Stomach (tissue), 9 donors: ENCODE measurements around the gene GADD45A. TPM values are rescaled to one million over a fixed set of nuclear protein-coding genes. Genes with fewer than 3 reads are reported as not detected.
A peak's percentile ranks its signal among the peaks of the same experiment; 100 is the strongest.
"Not testable (repeated sequence)": the region's sequence is repeated elsewhere in the genome, so short reads cannot be mapped to it uniquely, and the experiment has no call there.

Experiments used
- DNase-seq, 2 donors: peaks; one replicate each; pipeline versions ENCODE4 v3.0.0 to v3.0.0-alpha.2; 2013 to 2019
- H3K27ac ChIP-seq, 5 donors: fragments of 200-600 bp in 4 of 5; sonication (generic) in 4 of 5; one replicate each; pipeline ENCODE4 v1.5.1; 2013 to 2019; ENCODE audit warnings: mild to moderate bottlenecking in 1 of 5, moderate library complexity in 1 of 5
- H3K27me3 ChIP-seq, 3 donors: fragments of 200-600 bp; sonication (generic); one replicate each; pipeline ENCODE4 v1.5.1; 2017 to 2019; ENCODE audit warnings: mixed run types in 1 of 3
- H3K36me3 ChIP-seq, 4 donors: fragments of 200-600 bp; sonication (generic); 1 replicate in 3 of 4; 2 replicates in 1 of 4; pipeline ENCODE4 v1.5.1; 2016 to 2019
- H3K4me1 ChIP-seq, 4 donors: fragments of 200-600 bp; sonication (generic); one replicate each; pipeline ENCODE4 v1.5.1; 2016 to 2019
- H3K4me3 ChIP-seq, 4 donors: fragments of 200-600 bp; sonication (generic) in 3 of 4; one replicate each; pipeline ENCODE4 v1.5.1; 2016 to 2019; ENCODE audit warnings: mild to moderate bottlenecking in 1 of 4
- H3K9me3 ChIP-seq, 4 donors: fragments of 200-600 bp; sonication (generic); one replicate each; pipeline ENCODE4 v1.5.1; 2016 to 2019
- CTCF ChIP-seq, 7 experiments: fragments of 450-650 bp in 4 of 7; fragments of 200-600 bp in 3 of 7; sonication (generic) in 3 of 7; IDR thresholded peaks; one replicate each; pipeline ENCODE4 v1.5.1; 2016 to 2019; ENCODE audit warnings: antibody characterized with exemption in 7 of 7, control low read depth in 2 of 7, mild to moderate bottlenecking in 1 of 7
- EP300 ChIP-seq: sonication (generic); formaldehyde crosslinking; IDR thresholded peaks from one replicate; pipeline ENCODE4 v1.6.1; 2017; ENCODE audit warnings: antibody characterized with exemption
- POLR2A ChIP-seq, 4 donors: fragments of 450-650 bp; IDR thresholded peaks; one replicate each; pipeline ENCODE4 v1.6.1; 2016; ENCODE audit warnings: antibody characterized with exemption in 4 of 4, control low read depth in 2 of 4, mild to moderate bottlenecking in 1 of 4, moderate library complexity in 1 of 4
- POLR2AphosphoS5 ChIP-seq, 3 donors: sonication (generic); formaldehyde crosslinking; IDR thresholded peaks; one replicate each; pipeline ENCODE4 v1.6.1; 2016; ENCODE audit warnings: antibody characterized with exemption in 3 of 3
- WGBS, 5 donors: extraction: QIAGEN DNeasy Blood & Tissue Kit in 3 of 5; methylation state at CpG; one replicate each; pipeline versions ENCODE4 v1.1.5 to v1.1.7; 2013 to 2018; 5-methylcytosine and 5-hydroxymethylcytosine counted together
- intact Hi-C: fragments of 100-400 bp; cut with DNase I; formaldehyde crosslinking; loops from one replicate; pipeline ENCODE4 v1.15.1; 2023; ENCODE audit warnings: low total_unique reads
- polyA plus RNA-seq, 3 donors: library from polyadenylated mRNA; stranded (reverse); fragments of 200-250 nt; gene quantifications; one replicate each; pipeline ENCODE4 v1.2.3, GENCODE V29; 2013
- total RNA-seq, 5 donors: library from RNA; depleted of rRNA; stranded (reverse); fragments of >200 nt; gene quantifications; one replicate each; pipeline versions ENCODE4 v1.1.0 to v1.2.3, GENCODE V29; 2014 to 2016
- donor health status: healthy with polysubstance abuse.
- donor health status: Bipolar disorder and iron deficiency.
- donor health status: healthy.

The GADD45A gene
- total and polyA plus RNA-seq, 8 donors = 4.7 to 84.8 (median 38.4) TPM

GRCh38 chr1:67651031-67651430, 34.0 kb upstream of the GADD45A start:
- Histone ChIP-seq H3K36me3 (no peaks in the 10 kb centered on the region), H3K9me3 (no peaks in the 10 kb centered on the region), H3K4me3 (no peak overlapping the region), H3K27ac (no peak overlapping the region), H3K27me3 (no peaks in the 10 kb centered on the region), H3K4me1 (peaks cover 9 to 17% (median 15%) of the 10 kb centered on the region in 4 donors)
- intact Hi-C loops = no loop called here
- DNase-seq = no peak
- 69 to 88% (median 79%) methylated on average over 3 of the region's 3 CpGs for WGBS, 5 donors
- TF ChIP-seq POLR2A (IDR thresholded peaks at IDR 0.05) (no peak), EP300 (no peak), POLR2AphosphoS5 (IDR thresholded peaks at IDR 0.05) (no peak), CTCF (IDR thresholded peaks at IDR 0.05) (no peak)

GRCh38 chr1:67652800-67653199, 32.2 kb upstream of the GADD45A start:
- Histone ChIP-seq H3K9me3 (no peaks in the 10 kb centered on the region), H3K27me3 (no peaks in the 10 kb centered on the region), H3K4me3 (no peak overlapping the region), H3K4me1 (no peaks in the 10 kb centered on the region), H3K27ac (peak overlapping the region in 1 of 5 donors; percentile 25), H3K36me3 (no peaks in the 10 kb centered on the region)
- TF ChIP-seq POLR2AphosphoS5 (IDR thresholded peaks at IDR 0.05) (peak in 1 of 3 donors; percentile 57), POLR2A (IDR thresholded peaks at IDR 0.05) (no peak), EP300 (no peak)
- WGBS, 5 donors = 70 to 81% (median 75%) methylated on average over 2 of the region's 2 CpGs
- intact Hi-C loops = no loop called here
- no peak for DNase-seq

DNA sequence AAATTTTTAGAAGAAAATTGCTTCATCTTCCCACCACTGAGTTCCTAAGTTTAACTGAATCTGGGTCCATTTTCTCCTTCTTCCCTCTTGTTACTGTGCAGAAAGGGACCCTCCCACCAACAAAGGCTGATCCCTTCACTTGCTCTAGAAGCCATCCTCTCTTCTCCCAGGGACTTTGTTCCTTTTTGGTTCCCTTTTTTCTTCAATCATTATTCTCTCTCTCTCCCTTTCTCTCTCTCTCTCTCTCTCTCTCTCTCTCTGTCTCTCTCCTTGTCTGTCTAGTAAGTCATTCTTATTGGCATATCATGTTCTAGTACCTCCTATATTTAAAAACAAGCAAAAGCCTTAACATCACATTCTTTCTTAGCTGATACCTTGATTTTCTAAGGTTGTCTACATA, 31.7 kb upstream of the GADD45A start:
- Histone ChIP-seq H3K27ac (peak overlapping the region in 1 of 5 donors; percentile 25), H3K9me3 (no peaks in the 10 kb centered on the region), H3K36me3 (no peaks in the 10 kb centered on the region), H3K27me3 (no peaks in the 10 kb centered on the region), H3K4me1 (no peaks in the 10 kb centered on the region), H3K4me3 (no peak overlapping the region)
- intact Hi-C loops = no loop called here
- DNase-seq = no peak
- TF ChIP-seq POLR2A (IDR thresholded peaks at IDR 0.05) (no peak), EP300 (no peak), POLR2AphosphoS5 (IDR thresholded peaks at IDR 0.05) (no peak), CTCF (IDR thresholded peaks at IDR 0.05) (no peak)

GRCh38 chr1:67655581-67655980, 29.4 kb upstream of the GADD45A start:
- intact Hi-C loops = no loop called here

GRCh38 chr1:67657152-67657551, 27.8 kb upstream of the GADD45A start:
- H3K9me3 ChIP-seq, H3K27ac ChIP-seq, DNase-seq, H3K27me3 ChIP-seq, H3K4me1 ChIP-seq, H3K36me3 ChIP-seq, intact Hi-C loops, H3K4me3 ChIP-seq: not testable (repeated sequence)
- 67 to 96% (median 91%) methylated on average over 1 of the region's 1 CpG for WGBS, 5 donors

More at GRCh38 chr1:67655581-67655980, 29.4 kb upstream of the GADD45A start:
- no peak for TF ChIP-seq POLR2A (IDR thresholded peaks at IDR 0.05)
- no peak for TF ChIP-seq EP300
- TF ChIP-seq POLR2AphosphoS5 (IDR thresholded peaks at IDR 0.05) = no peak
- TF ChIP-seq CTCF (IDR thresholded peaks at IDR 0.05) = no peak
- H3K36me3 ChIP-seq = no peaks in the 10 kb centered on the region
- 93 to 97% (median 96%) methylated on average over 2 of the region's 2 CpGs for WGBS, 5 donors
- H3K9me3 ChIP-seq = no peaks in the 10 kb centered on the region
- no peak overlapping the region for H3K4me3 ChIP-seq
- H3K27ac ChIP-seq = no peak overlapping the region
- H3K27me3 ChIP-seq = no peaks in the 10 kb centered on the region
- no peaks in the 10 kb centered on the region for H3K4me1 ChIP-seq
- no peak for DNase-seq
